MG63 (cell line): ENCODE results near the gene SFTPA2. TPM values are rescaled to one million over a fixed set of nuclear protein-coding genes. Genes with fewer than 3 reads are reported as not detected.
"Not testable (repeated sequence)": the region's sequence is repeated elsewhere in the genome, so short reads cannot be mapped to it uniquely, and the experiment has no call there.

ENCODE experiments used
- DNase-seq: peaks from one replicate; pipeline ENCODE4 v3.0.0-alpha.2; 2020
- H3K27me3 ChIP-seq: fragments of 250-450 bp; sonication (Bioruptor Pico); 2 replicates; pipeline ENCODE4 v1.5.1; 2020; ENCODE audit warnings: mild to moderate bottlenecking, moderate library complexity
- H3K36me3 ChIP-seq: fragments of 250-450 bp; sonication (Bioruptor Pico); 2 replicates; pipeline ENCODE4 v1.5.1; 2020; ENCODE audit warnings: mild to moderate bottlenecking, moderate library complexity
- H3K4me3 ChIP-seq: fragments of 250-450 bp; sonication (Bioruptor Pico); 2 replicates; pipeline ENCODE4 v1.5.1; 2020; ENCODE audit warnings: mild to moderate bottlenecking, moderate library complexity
- H3K9me3 ChIP-seq: fragments of 250-450 bp; sonication (Bioruptor Pico); 2 replicates; pipeline ENCODE4 v1.5.1; 2020; ENCODE audit warnings: mild to moderate bottlenecking, moderate library complexity
- total RNA-seq: library from RNA; depleted of rRNA; stranded (reverse); fragments of >200 nt; shearing (Covaris generic); gene quantifications from 2 replicates; pipeline ENCODE4 v1.2.3, GENCODE V29; 2014; ENCODE audit warnings: low replicate concordance

Gene SFTPA2
- total RNA-seq, 1 experiment from 2014 or later: not detected

- DNase-seq: no peak
- Histone ChIP-seq H3K36me3 (no peaks in the 10 kb centered on the region), H3K27me3 (peaks cover 31% of the 10 kb centered on the region), H3K4me3 (no peak overlapping the region), H3K9me3 (no peaks in the 10 kb centered on the region)
Measured at GRCh38 chr10:79579361-79579760, 19.2 kb upstream of the SFTPA2 start.

GRCh38 chr10:79570624-79571023 is 10.4 kb upstream of the SFTPA2 start:
- H3K36me3 ChIP-seq, H3K9me3 ChIP-seq, DNase-seq, H3K4me3 ChIP-seq: not testable (repeated sequence)
- H3K27me3 ChIP-seq: peaks cover 12% of the 10 kb centered on the region

- no peaks in the 10 kb centered on the region for H3K36me3 ChIP-seq
- no peak overlapping the region for H3K4me3 ChIP-seq
- DNase-seq: no peak
- peaks cover 2% of the 10 kb centered on the region; the same call in 1 of the 2 replicates for H3K9me3 ChIP-seq
- H3K27me3 ChIP-seq: peaks cover 16% of the 10 kb centered on the region
Measured at GRCh38 chr10:79563426-79563825, 3.2 kb upstream of the SFTPA2 start.

GRCh38 chr10:79562135-79562756 is 2.0 kb upstream of the SFTPA2 start:
- H3K36me3 ChIP-seq: no peaks in the 10 kb centered on the region
- peak; percentile 45 for DNase-seq
- H3K27me3 ChIP-seq: peaks cover 14% of the 10 kb centered on the region
- H3K9me3 ChIP-seq: peaks cover 2% of the 10 kb centered on the region; the same call in 1 of the 2 replicates
- H3K4me3 ChIP-seq: no peak overlapping the region

- DNase-seq: no peak
- peaks cover 11% of the 10 kb centered on the region for H3K27me3 ChIP-seq
- H3K9me3 ChIP-seq: no peaks in the 10 kb centered on the region
- H3K4me3 ChIP-seq: no peak overlapping the region
- no peaks in the 10 kb centered on the region for H3K36me3 ChIP-seq
Measured at GRCh38 chr10:79561257-79561656, 1.1 kb upstream of the SFTPA2 start.

- H3K36me3 ChIP-seq: no peaks in the 10 kb centered on the region
- H3K4me3 ChIP-seq: no peak overlapping the region
- no peaks in the 10 kb centered on the region for H3K9me3 ChIP-seq
- no peak for DNase-seq
- H3K27me3 ChIP-seq: no peaks in the 10 kb centered on the region
Measured at GRCh38 chr10:79559726-79560125, 481 bp downstream of the SFTPA2 start.

GRCh38 chr10:79556961-79557360 is 3.2 kb downstream of the SFTPA2 start:
- H3K4me3 ChIP-seq, H3K9me3 ChIP-seq, H3K27me3 ChIP-seq, H3K36me3 ChIP-seq, DNase-seq: not testable (repeated sequence)

GRCh38 chr10:79555354-79556309 is 4.6 kb downstream of the SFTPA2 start:
- H3K9me3 ChIP-seq: no peaks in the 10 kb centered on the region
- no peak overlapping the region for H3K4me3 ChIP-seq
- DNase-seq: no peak

GRCh38 chr10:79552143-79552542 is 8.1 kb downstream of the SFTPA2 start:
- Histone ChIP-seq H3K4me3 (no peak overlapping the region), H3K9me3 (no peaks in the 10 kb centered on the region), H3K36me3 (no peaks in the 10 kb centered on the region), H3K27me3 (no peaks in the 10 kb centered on the region; the same call in 1 of the 2 replicates)
- no peak for DNase-seq

More at GRCh38 chr10:79555354-79556309, 4.6 kb downstream of the SFTPA2 start:
- no peaks in the 10 kb centered on the region for H3K27me3 ChIP-seq
- no peaks in the 10 kb centered on the region for H3K36me3 ChIP-seq

- Histone ChIP-seq H3K36me3 (no peaks in the 10 kb centered on the region), H3K27me3 (no peaks in the 10 kb centered on the region; the same call in 1 of the 2 replicates), H3K9me3 (no peaks in the 10 kb centered on the region), H3K4me3 (no peak overlapping the region)
- no peak for DNase-seq
Measured at GRCh38 chr10:79547973-79548372, 12.2 kb downstream of the SFTPA2 start.

GRCh38 chr10:79547128-79547527 is 13.1 kb downstream of the SFTPA2 start:
- H3K9me3 ChIP-seq, H3K27me3 ChIP-seq, DNase-seq, H3K36me3 ChIP-seq, H3K4me3 ChIP-seq: not testable (repeated sequence)

GRCh38 chr10:79544926-79545659 is 15.1 kb downstream of the SFTPA2 start:
- not testable (repeated sequence) for H3K4me3 ChIP-seq, DNase-seq, H3K36me3 ChIP-seq, H3K9me3 ChIP-seq, H3K27me3 ChIP-seq

GRCh38 chr10:79544408-79544807 is 15.8 kb downstream of the SFTPA2 start:
- H3K36me3 ChIP-seq, H3K27me3 ChIP-seq, DNase-seq, H3K9me3 ChIP-seq, H3K4me3 ChIP-seq: not testable (repeated sequence)

GRCh38 chr10:79542626-79543025 is 17.6 kb downstream of the SFTPA2 start:
- Histone ChIP-seq H3K4me3 (no peak overlapping the region), H3K27me3 (no peaks in the 10 kb centered on the region), H3K9me3 (no peaks in the 10 kb centered on the region), H3K36me3 (no peaks in the 10 kb centered on the region)
- no peak for DNase-seq

GRCh38 chr10:79540930-79541329 is 19.3 kb downstream of the SFTPA2 start:
- DNase-seq, H3K4me3 ChIP-seq: not testable (repeated sequence)

GRCh38 chr10:79538311-79538710 is 21.9 kb downstream of the SFTPA2 start:
- H3K9me3 ChIP-seq, H3K36me3 ChIP-seq, H3K4me3 ChIP-seq, DNase-seq, H3K27me3 ChIP-seq: not testable (repeated sequence)

More at GRCh38 chr10:79540930-79541329, 19.3 kb downstream of the SFTPA2 start:
- H3K27me3 ChIP-seq, H3K36me3 ChIP-seq, H3K9me3 ChIP-seq: not testable (repeated sequence)

- H3K9me3 ChIP-seq, H3K27me3 ChIP-seq, H3K4me3 ChIP-seq, H3K36me3 ChIP-seq, DNase-seq: not testable (repeated sequence)
Measured at GRCh38 chr10:79533903-79534175, 26.4 kb downstream of the SFTPA2 start.
